Forelimb muscle (tissue), 1 donor: ENCODE results near the gene LRPPRC. TPM values are rescaled to one million over a fixed set of nuclear protein-coding genes. Genes with fewer than 3 reads are reported as not detected.

ENCODE experiments used
- DNase-seq: peaks from one replicate; pipeline ENCODE4 v3.0.0-alpha.2; 2013; ENCODE audit warnings: low read depth
- polyA plus RNA-seq: library from polyadenylated mRNA; unstranded; fragments of 120-200 nt; gene quantifications from one replicate; pipeline ENCODE4 v1.2.1, GENCODE V29; 2013; ENCODE audit not compliant: insufficient read length

Gene LRPPRC
- polyA plus RNA-seq, 1 donor = 83.5 TPM

DNA sequence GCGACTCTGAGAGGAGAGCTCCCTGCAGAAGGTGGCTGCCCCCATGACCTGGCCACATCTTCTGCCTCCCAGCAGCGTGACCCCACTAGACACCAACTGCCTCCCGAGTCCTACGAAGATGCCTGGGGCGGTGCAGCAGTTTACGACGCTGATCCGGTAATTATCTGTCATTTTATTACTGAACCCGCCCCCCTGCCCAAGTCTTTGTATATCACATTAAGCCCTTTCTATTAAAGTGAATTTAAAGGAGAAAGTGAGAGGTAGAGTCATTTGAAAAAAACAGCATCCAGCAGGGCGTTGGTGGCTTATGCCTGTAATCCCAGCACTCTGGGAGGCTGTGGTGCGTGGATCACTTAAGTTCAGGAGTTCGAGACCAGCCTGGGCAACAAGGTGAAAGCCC lies 123.6 kb downstream of the LRPPRC start:
- DNase-seq = no peak

GRCh38 chr2:43855292-43855691 lies 140.5 kb downstream of the LRPPRC start:
- DNase-seq = no peak

DNA sequence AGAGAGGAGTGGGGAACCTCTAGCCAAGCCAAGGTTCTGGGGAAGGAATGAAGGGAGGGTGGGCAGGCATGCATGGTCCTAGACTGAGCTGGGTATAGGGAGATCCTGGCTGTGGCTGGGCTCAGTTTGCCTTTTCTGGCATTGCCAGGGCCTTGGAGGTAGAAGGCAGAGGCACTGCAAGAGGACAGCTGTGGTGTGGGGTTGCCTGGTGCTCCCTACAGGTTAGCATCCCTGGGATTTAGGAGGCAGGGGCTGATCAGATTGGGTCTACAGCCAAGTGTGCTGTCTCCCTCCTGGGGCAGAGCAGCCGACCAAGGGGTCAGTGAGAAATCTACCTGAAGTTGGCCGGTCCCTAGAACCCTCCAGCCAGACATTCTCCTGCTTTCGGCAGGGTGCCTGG lies 141.1 kb downstream of the LRPPRC start:
- no peak for DNase-seq

GRCh38 chr2:43853141-43854081 lies 142.4 kb downstream of the LRPPRC start:
- DNase-seq = no peak

- DNase-seq = no peak
Observed at GRCh38 chr2:43852196-43852730, 143.5 kb downstream of the LRPPRC start.

GRCh38 chr2:43851011-43851980 lies 144.5 kb downstream of the LRPPRC start:
- no peak for DNase-seq

GRCh38 chr2:43848214-43848613 lies 147.6 kb downstream of the LRPPRC start:
- DNase-seq = no peak

DNA sequence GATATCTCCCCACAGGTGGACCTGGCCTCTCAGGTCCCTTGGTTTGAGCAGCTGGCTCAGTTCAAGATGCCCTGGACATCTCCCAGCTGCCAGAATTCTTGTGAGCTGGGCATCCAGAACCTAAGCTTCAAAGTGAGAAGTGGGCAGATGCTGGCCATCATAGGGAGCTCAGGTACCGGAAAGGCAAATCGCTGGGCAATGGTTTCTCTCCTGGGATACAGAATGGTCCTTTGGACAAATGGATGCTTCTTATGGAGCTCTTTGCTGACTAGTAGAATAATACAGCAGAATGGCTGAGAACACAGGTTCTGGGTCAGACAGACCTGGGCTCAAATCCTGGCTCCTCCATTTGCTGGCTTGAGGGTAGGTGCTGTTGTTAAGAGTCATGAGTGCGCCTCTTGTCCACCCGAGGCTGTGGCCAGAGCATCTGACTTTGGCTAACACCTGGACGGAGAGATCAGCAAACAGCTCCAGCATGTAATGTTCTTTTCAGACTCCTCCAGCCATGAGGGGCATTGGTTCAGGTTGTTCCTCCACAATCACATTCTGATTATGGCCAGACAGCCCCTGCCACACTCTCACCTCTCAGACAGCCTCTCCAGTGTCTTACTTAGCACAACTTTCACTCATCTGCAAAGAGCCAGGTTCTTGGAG lies 149.5 kb downstream of the LRPPRC start:
- no peak for DNase-seq

DNA sequence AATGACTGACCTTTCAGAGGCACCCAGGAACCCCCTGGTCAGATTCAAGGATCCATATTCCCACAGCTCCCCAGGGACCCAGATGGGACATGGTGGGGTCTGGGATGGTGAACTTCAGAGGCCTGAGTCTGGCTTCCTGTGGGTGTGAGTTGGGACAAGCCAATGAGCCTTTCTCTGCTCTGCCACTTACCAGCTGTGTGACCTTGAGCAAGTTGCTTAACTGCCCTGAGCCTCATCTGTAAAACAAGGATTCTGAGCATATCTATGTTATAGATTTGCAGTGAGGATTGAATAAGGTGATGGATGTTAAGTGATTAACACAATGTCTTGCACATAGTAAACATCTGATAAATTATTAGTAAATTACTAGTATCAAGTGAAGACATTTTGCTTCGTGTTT lies 150.6 kb downstream of the LRPPRC start:
- no peak for DNase-seq

- DNase-seq = no peak
Observed at GRCh38 chr2:43842866-43843226, 152.9 kb downstream of the LRPPRC start.

GRCh38 chr2:43841949-43842865 lies 153.6 kb downstream of the LRPPRC start:
- DNase-seq = no peak

GRCh38 chr2:43840965-43841364 lies 154.8 kb downstream of the LRPPRC start:
- no peak for DNase-seq

DNA sequence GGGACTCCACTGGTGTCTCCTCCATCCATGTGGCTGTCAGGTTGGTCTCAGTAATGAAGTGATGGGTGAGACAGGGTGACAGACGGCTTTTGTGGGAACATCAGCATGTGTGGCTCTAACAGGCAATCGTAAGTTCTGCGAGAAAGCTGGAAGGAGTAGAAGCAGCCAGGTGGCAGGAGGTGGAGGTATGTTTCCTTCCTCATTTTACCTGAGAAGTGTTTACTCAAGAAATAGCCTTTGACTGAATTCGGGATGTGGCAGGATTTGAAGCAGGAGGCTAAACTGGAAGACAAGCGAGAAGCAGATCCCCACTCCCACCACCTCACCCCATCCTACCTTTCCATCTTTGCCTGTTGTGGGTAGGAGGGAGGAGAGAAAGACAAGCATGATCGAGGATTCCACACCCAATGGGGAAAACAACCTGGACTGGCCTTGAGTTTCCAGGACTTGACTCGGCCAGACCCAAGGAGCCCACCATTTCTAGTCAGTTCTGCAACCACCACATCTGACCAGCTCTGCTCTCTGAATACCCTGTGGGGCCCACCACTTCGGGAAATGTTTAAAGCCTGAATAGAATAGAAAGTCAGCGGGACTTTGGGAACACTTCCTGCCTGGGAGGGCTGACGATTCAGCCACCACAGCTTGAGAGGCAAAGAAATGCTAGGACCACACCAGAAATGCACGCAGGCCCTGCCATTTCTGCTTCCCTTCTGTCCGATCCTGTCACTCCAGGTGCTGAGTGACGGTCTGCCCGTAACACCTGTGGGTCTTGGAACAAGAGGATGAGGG lies 155.8 kb downstream of the LRPPRC start:
- no peak for DNase-seq

GRCh38 chr2:43838560-43839267 lies 157.1 kb downstream of the LRPPRC start, which contains the start of the genes ABCG5 and ABCG8:
Gene ABCG5 (minus strand): TSS chr2:43838839. CDS start chr2:43838679, 160 bp downstream.
Gene ABCG8 (plus strand): TSS chr2:43838971. CDS start chr2:43839054, 83 bp downstream.
- no peak for DNase-seq

DNA sequence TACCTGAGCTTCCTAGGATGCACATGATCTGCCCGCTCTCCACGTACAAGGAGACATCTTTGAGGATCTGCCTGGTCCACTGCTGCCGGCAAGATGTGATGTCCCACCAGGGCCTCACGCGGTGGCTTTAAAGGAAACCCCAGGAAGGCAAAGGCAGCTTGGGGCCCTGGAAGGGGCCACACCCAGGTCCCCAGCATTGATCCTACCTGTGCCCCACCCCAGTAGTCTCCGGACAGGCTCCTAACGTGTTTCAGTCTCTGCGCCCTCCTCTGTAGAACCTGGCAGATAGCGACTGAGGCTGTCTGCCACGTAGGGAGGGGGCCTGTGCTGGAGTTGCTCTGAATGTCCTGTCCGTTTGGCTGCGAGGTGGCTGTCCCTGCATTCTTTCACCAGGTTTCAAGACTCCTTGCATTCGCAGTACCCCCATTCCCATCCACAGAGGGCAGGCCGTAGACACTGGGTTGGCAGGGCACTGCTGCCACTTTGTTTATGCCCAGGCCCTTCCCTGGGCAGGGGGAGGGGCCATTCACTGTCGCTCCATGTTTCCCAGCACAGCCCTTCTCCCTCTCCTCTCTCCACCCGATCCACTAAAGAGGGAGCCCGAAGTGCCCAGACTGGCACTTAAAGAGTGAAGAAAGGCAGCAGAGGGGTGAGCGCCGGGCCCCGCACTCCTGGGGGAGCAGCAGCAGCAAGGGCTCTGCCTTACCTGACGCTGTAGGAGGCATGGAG lies 157.8 kb downstream of the LRPPRC start:
- DNase-seq = no peak

GRCh38 chr2:43837033-43837432 lies 158.8 kb downstream of the LRPPRC start:
- no peak for DNase-seq
